Posterior cingulate gyrus (tissue), 11 donors: ENCODE results near the gene C2orf42.
"Not testable (repeated sequence)": the region's sequence is repeated elsewhere in the genome, so short reads cannot be mapped to it uniquely, and the experiment has no call there.

Experiments
- DNase-seq, 10 donors: peaks; one replicate each; pipeline versions ENCODE4 v3.0.0 to v3.0.0-alpha.2; 2020 to 2021; ENCODE audit warnings: mixed read lengths in 3 of 10
- intact Hi-C: fragments of 100-400 bp; cut with DNase I; formaldehyde crosslinking; loops from one replicate; pipeline ENCODE4 v1.15.1; 2023

C2orf42 gene

DNA sequence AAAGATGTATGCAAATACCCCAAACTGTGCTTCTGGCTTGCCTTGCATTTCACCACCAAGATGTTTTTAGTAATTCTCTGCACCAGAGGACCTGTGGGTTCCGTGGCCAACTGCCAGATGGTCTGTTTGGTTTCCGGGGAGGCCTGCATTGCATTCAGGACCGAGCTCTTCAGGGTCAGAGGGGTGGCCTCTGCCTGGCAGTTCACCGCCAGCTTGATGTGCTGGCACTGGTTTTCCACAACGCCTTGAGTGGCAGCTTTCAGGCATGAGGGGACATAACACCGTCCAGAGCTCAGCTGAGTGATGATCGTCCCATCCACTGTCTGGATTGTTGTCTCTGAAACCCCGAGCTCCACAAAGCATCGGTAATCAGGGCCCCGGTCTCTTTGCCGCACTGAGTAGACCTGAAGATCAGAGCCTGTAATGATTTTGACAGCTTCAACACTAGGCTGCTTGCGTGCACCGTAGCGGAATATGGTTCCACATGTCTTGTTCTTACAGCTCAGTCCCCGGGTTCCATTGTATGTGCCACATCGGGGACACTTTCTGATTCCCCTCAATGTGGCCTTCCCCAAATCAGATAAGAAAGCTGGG lies 9.4 kb downstream of the C2orf42 start:
- intact Hi-C loops: no loop called here
- no peak for DNase-seq

- peak in 1 of 10 donors; percentile 26 for DNase-seq
- intact Hi-C loops: no loop called here
Measured at GRCh38 chr2:70173520-70173919, 17.3 kb downstream of the C2orf42 start.

GRCh38 chr2:70169654-70170245 lies 21.1 kb downstream of the C2orf42 start:
- intact Hi-C loops: not testable (repeated sequence)

DNA sequence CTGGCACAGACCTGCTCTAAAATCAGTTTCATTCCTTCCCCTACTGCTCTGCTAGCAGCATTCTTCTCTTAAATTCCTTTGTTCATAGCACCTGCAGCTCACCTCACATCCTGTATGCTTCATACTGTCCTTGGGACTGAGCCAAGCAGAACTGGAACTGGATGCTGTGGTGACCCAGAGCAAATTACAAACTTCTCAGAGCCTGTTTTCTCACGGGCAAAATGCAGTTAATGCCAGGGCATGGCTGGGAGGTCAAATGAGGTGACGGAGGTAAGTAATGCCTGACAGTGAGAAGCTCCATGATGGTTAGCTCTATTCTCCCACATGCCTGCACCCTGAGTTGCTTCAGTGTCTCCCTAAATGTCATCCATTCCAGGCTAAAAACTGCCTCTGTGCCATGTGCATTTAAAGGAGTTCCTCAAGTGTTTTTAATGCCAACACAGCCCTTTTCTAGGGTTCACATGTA lies 29.7 kb downstream of the C2orf42 start:
- no peak for DNase-seq
- intact Hi-C loops: no loop called here

More at GRCh38 chr2:70169654-70170245, 21.1 kb downstream of the C2orf42 start:
- DNase-seq: peak in 1 of 10 donors; percentile 75

DNA sequence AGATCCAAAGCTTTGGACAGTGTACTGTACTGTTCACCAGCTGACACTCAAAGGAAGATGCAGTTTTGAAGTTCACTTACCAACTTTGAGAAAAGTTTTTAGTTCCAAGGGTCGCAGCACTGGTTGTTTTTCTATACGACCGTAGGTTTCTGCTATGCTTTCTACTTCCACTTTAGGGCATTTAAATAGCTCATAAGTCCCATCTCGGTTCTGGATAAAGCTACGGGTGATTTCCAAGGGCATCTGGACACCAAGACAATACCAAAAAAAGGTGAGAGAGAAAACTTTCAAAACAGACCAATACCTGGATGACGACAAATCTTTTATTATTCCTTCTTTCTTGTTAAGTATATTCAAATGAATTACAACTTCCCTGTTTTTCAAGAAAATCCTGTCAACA lies 30.3 kb downstream of the C2orf42 start:
- intact Hi-C loops: no loop called here
- DNase-seq: no peak

GRCh38 chr2:70149130-70149686 lies 41.6 kb downstream of the C2orf42 start:
- intact Hi-C loops: not testable (repeated sequence)
- peak in 2 of 10 donors; percentile 26 to 86 for DNase-seq

DNA sequence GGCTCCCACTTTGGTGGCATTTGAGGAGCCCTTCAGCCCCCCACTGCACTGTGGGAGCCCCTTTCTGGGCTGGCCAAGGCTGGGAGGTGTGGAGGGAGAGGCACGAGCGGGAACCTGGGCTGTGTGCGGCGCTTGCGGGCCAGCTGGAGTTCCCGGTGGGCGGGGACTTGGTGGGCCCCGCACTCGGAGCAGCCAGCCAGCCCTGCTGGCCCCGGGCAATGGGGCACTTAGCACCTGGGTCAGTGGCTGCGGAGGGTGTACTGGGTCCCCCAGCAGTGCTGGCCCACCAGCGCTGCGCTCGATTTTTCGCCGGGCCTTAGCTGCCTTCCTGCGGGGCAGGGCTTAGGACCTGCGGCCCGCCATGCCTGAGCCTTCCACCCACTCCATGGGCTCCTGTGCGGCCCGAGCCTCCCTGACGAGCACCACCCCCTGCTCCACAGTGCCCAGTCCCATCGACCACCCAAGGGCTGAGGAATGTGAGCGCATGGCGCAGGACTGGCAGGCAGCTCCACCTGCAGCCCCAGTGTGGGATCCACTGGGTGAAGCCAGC lies 42.5 kb downstream of the C2orf42 start:
- intact Hi-C loops: not testable (repeated sequence)
- DNase-seq: peak in 1 of 10 donors; percentile 60

GRCh38 chr2:70145851-70146739 lies 44.7 kb downstream of the C2orf42 start:
- DNase-seq: peak in 1 of 10 donors; percentile 20
- intact Hi-C loops: no loop called here

GRCh38 chr2:70145144-70145490 lies 45.7 kb downstream of the C2orf42 start:
- DNase-seq: peak in 1 of 10 donors; percentile 12
- intact Hi-C loops: no loop called here

GRCh38 chr2:70144443-70145143 lies 46.2 kb downstream of the C2orf42 start:
- DNase-seq: peak in 1 of 10 donors; percentile 51

GRCh38 chr2:70143314-70144150 lies 47.3 kb downstream of the C2orf42 start:
- intact Hi-C loops: no loop called here
- DNase-seq: peak in 4 of 10 donors; percentile 12 to 53 (median 29)

More at GRCh38 chr2:70144443-70145143, 46.2 kb downstream of the C2orf42 start:
- intact Hi-C loops: no loop called here

GRCh38 chr2:70142590-70143313 lies 48.1 kb downstream of the C2orf42 start:
- DNase-seq: peak; percentile 92 to 99 (median 96)
- intact Hi-C loops: loop anchor here (1.0 kb wide), 2 partner anchors 56 to 228 kb away; no protein-coding TSS in a partner anchor

DNA sequence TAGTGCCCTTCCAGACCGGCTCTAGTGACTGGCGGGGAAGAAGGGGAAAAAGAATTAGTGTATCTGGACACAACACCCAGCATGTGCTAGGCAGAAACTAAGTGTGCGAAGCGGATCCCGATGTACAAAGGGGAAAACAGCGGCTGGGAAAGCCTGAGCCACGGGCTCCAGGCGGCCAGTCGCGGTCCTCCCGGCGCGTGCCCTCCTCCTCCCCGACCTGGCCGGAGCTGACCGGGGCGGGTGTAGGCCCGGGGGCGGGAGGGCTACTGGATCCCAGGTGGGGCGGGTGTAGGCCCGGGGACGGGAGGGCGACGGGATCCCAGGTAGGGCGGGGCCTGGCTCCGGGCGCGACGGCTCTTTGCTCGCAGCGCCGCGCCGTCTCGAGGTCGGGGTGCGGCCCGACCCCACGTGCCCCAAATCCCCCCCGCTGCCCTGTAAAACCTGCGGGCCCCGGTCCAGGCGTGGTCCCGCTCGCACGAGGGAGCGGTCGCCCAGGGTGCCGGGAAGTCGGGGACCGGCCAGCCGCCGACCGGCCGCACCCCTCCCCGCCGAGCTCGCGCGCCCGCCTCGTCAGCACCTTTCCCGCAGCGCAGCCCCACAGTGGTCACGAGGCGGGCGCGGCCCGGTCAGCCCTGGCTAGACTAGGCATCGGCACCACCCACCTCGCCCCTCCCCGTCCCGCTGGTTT lies 48.8 kb downstream of the C2orf42 start:
- DNase-seq: peak in 5 of 10 donors; percentile 19 to 93 (median 48)
- intact Hi-C loops: loop anchor here (1.0 kb wide), 2 partner anchors 56 to 228 kb away; no protein-coding TSS in a partner anchor

DNA sequence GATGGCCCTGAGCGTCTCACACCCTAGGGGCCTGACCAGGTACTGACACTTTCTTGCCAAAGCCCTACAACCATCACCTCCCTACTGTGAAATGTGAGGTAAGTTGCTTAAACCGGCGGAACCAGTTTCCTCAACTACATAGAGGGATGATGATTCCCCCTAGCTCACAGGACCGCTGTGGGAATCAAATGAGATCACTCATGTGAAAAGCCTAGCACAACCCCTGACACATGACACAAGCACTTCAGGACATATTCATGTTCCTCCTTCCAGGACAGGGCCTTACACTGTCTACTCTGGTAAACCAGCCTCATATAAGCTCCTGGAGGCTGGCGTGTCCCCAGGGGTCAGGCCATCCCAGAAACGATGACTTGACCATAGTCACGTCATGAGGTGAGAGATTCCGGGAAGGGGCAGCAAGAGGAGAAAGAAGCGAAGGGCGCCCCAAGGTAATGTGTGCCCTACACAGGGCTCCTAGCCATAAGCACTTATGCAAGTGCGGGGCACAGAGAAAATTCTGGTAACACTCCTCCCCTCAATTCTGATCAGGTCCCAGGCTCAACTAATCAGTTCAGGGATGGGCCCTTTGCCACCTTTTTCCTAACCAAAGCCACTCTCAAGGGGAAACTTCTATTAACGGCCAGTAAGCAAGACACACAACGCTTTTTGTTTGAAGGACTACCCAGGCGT lies 49.5 kb downstream of the C2orf42 start:
- intact Hi-C loops: no loop called here
- peak in 3 of 10 donors; percentile 31 to 75 (median 31) for DNase-seq

DNA sequence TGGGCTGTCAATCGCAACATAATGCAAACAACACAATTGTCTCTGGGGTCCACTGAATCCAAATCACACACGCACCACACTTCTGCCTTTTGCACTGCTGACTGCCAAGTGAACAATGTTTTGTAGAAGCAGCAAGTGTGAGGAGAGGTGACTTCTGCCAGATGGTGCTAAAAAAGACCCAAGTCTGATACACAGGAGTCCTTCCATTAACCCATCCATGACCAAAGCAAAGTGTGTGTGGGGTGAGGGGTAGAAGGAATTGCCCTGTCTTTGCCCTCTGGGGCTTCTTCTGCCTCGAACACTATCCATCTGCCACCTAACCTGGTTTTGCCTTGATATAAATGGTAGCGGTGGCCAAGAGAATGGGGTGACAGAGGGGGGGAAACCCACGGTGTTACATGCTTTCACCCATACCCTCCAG lies 50.0 kb downstream of the C2orf42 start:
- peak in 1 of 10 donors; percentile 52 for DNase-seq
- intact Hi-C loops: no loop called here

GRCh38 chr2:70134323-70134983 lies 56.4 kb downstream of the C2orf42 start:
- DNase-seq: peak in 2 of 10 donors; percentile 7 to 25
- intact Hi-C loops: not testable (repeated sequence)
